GM18505 (cell line): Measurements from ENCODE around the gene PDK2.

ENCODE experiments used
- ATAC-seq: cut with Tn5 transposase; IDR thresholded peaks from one replicate; pipeline ENCODE4 v1.9.1; 2021; ENCODE audit not compliant: unreplicated experiment
- POLR2A ChIP-seq: IDR thresholded peaks from 4 replicates; pipeline ENCODE4 v1.6.1; 2011; ENCODE audit warnings: borderline replicate concordance; ENCODE audit not compliant: insufficient read depth, insufficient read length; ENCODE audit errors: extremely low read depth

PDK2 gene

GRCh38 chr17:50103941-50104340 lies 8.8 kb downstream of the PDK2 start:
- no peak for ATAC-seq

GRCh38 chr17:50105811-50106210 lies 10.7 kb downstream of the PDK2 start:
- no peak for ATAC-seq
- no peak for TF ChIP-seq POLR2A

More at GRCh38 chr17:50103941-50104340, 8.8 kb downstream of the PDK2 start:
- TF ChIP-seq POLR2A = no peak

GRCh38 chr17:50106393-50107131 lies 11.4 kb downstream of the PDK2 start:
- ATAC-seq = no peak
- no peak for TF ChIP-seq POLR2A

- TF ChIP-seq POLR2A = no peak
- no peak for ATAC-seq
These were observed 12.8 kb downstream of the PDK2 start for GRCh38 chr17:50107790-50108414.

GRCh38 chr17:50108556-50108955 lies 13.4 kb downstream of the PDK2 start:
- no peak for ATAC-seq
- no peak for TF ChIP-seq POLR2A

GRCh38 chr17:50109207-50109606 lies 14.1 kb downstream of the PDK2 start:
- TF ChIP-seq POLR2A = no peak
- no peak for ATAC-seq

- no peak for TF ChIP-seq POLR2A
- ATAC-seq = no peak
These were observed 14.6 kb downstream of the PDK2 start for GRCh38 chr17:50109785-50110184.

- no peak for TF ChIP-seq POLR2A
- no peak for ATAC-seq
These were observed 15.6 kb downstream of the PDK2 start for GRCh38 chr17:50110591-50111349.

GRCh38 chr17:50111673-50112655 lies 16.8 kb downstream of the PDK2 start:
- TF ChIP-seq POLR2A = no peak
- no peak for ATAC-seq

- TF ChIP-seq POLR2A = no peak
- no peak for ATAC-seq
These were observed 17.5 kb downstream of the PDK2 start for GRCh38 chr17:50112694-50113093.

- TF ChIP-seq POLR2A = no peak
- no peak for ATAC-seq
These were observed 18.6 kb downstream of the PDK2 start for GRCh38 chr17:50113624-50114320.

GRCh38 chr17:50114401-50114800 lies 19.2 kb downstream of the PDK2 start:
- ATAC-seq = no peak
- TF ChIP-seq POLR2A = no peak
